Measurements from ENCODE around the gene IMMT. TPM values are rescaled to one million over a fixed set of nuclear protein-coding genes. Genes with fewer than 3 reads are reported as not detected.

IMMT gene
- total and polyA plus RNA-seq, 2 experiments from 2014 or later, result 71.0 to 96.7 TPM

- Mint-ChIP-seq H3K27ac (peak overlapping the region; percentile 41; the same call in 1 of the 2 replicates), H3K4me3 (no peak overlapping the region), H3K4me1 (no peaks in the 10 kb centered on the region), H3K9me3 (no peaks in the 10 kb centered on the region), H3K27me3 (ENCODE audit: insufficient read depth, low read depth, poor library complexity) (peaks cover 15% of the 10 kb centered on the region), H3K36me3 (ENCODE audit: low read depth) (peaks cover 75% of the 10 kb centered on the region)
- TF ChIP-seq ZNF114 (CRISPR knock-in tag; IDR thresholded peaks at IDR 0.05), result no peak
- TF ChIP-seq ETS1 (IDR thresholded peaks at IDR 0.05), result no peak
- TF ChIP-seq EZH2 (IDR thresholded peaks at IDR 0.05; ENCODE audit: low read depth, unreplicated experiment), result no peak
- no peak for TF ChIP-seq POLR2AphosphoS5 (IDR thresholded peaks at IDR 0.05; ENCODE audit: low read depth)
- H3K4me1 ChIP-seq (ENCODE audit: insufficient read depth), result no peaks in the 10 kb centered on the region
- no peak for ATAC-seq
- no peak overlapping the region for H3K27ac ChIP-seq (ENCODE audit: low read depth)
- H3F3A ChIP-seq (replicated peaks; ENCODE audit: low read depth), result peaks cover 11% of the 10 kb centered on the region; the same call in 1 of the 2 replicates
- H3K4me2 ChIP-seq, result no peak overlapping the region
- H4K20me1 ChIP-seq (replicated peaks; ENCODE audit: insufficient read depth), result peaks cover 18% of the 10 kb centered on the region
- H2AFZ ChIP-seq, result no peak overlapping the region
- no peak overlapping the region for H3K4me3 ChIP-seq
- H3K9me2 ChIP-seq (ENCODE audit: insufficient read depth), result no peaks in the 10 kb centered on the region
- H3K36me3 ChIP-seq (ENCODE audit: insufficient read depth), result peaks cover 45% of the 10 kb centered on the region
- no peak for DNase-seq (ENCODE audit: low spot score)
- H3K79me2 ChIP-seq (replicated peaks; ENCODE audit: insufficient read depth), result no peaks in the 10 kb centered on the region
- no peaks in the 10 kb centered on the region for H3K27me3 ChIP-seq (ENCODE audit: insufficient read depth)
Measured at GRCh38 chr2:86142436-86143257, 52.6 kb downstream of the IMMT start.

- no peak overlapping the region for H3K4me3 Mint-ChIP-seq
- peaks cover 79% of the 10 kb centered on the region for H3K36me3 Mint-ChIP-seq (ENCODE audit: low read depth)
- Histone ChIP-seq H3K9me2 (ENCODE audit: insufficient read depth) (no peaks in the 10 kb centered on the region), H3K4me1 (ENCODE audit: insufficient read depth) (no peaks in the 10 kb centered on the region), H3K27ac (ENCODE audit: low read depth) (peak overlapping the region; percentile 74), H2AFZ (no peak overlapping the region), H3K4me2 (no peak overlapping the region), H3K79me2 (replicated peaks; ENCODE audit: insufficient read depth) (no peaks in the 10 kb centered on the region), H3K4me3 (no peak overlapping the region), H3K27me3 (ENCODE audit: insufficient read depth) (no peaks in the 10 kb centered on the region), H4K20me1 (replicated peaks; ENCODE audit: insufficient read depth) (peaks cover 9% of the 10 kb centered on the region), H3K36me3 (ENCODE audit: insufficient read depth) (peaks cover 45% of the 10 kb centered on the region), H3F3A (replicated peaks; ENCODE audit: low read depth) (peaks cover 14% of the 10 kb centered on the region; the same call in 1 of the 2 replicates)
- peaks cover 15% of the 10 kb centered on the region for H3K27me3 Mint-ChIP-seq (ENCODE audit: insufficient read depth, low read depth, poor library complexity)
- DNase-seq (ENCODE audit: low spot score), result no peak
- H3K27ac Mint-ChIP-seq, result no peak overlapping the region; the same call in none of the 2 replicates
- H3K4me1 Mint-ChIP-seq, result no peaks in the 10 kb centered on the region
- no peaks in the 10 kb centered on the region for H3K9me3 Mint-ChIP-seq
- ATAC-seq, result peak; percentile 23; the same call in 2 of the 3 replicates
- TF ChIP-seq POLR2AphosphoS5 (IDR thresholded peaks at IDR 0.05; ENCODE audit: low read depth), result peak; percentile 15; the same call in 1 of the 2 replicates
- TF ChIP-seq ZNF462 (CRISPR knock-in tag; IDR thresholded peaks at IDR 0.05), result no peak
Measured at GRCh38 chr2:86140969-86141392, 54.3 kb downstream of the IMMT start.
